M059J (cell line): ENCODE results near the gene KLC1. TPM values are rescaled to one million over a fixed set of nuclear protein-coding genes. Genes with fewer than 3 reads are reported as not detected.

Experiments used
- DNase-seq: peaks from one replicate; pipeline ENCODE4 v3.0.0-alpha.2; 2012; ENCODE audit warnings: low read depth
- total RNA-seq: library from RNA; depleted of rRNA; stranded (reverse); fragments of >200 nt; shearing (Covaris generic); gene quantifications from 2 replicates; pipeline ENCODE4 v1.2.3, GENCODE V29; 2014

Gene KLC1
- total RNA-seq, 1 experiment from 2014 or later = 101 TPM

GRCh38 chr14:103719751-103720150 lies 90.7 kb downstream of the KLC1 start:
- no peak for DNase-seq

GRCh38 chr14:103721334-103722120 lies 92.5 kb downstream of the KLC1 start:
- peak; percentile 62 for DNase-seq

- DNase-seq = no peak
Measured at GRCh38 chr14:103723748-103724081, 94.7 kb downstream of the KLC1 start.

- DNase-seq = no peak
Measured at GRCh38 chr14:103724116-103724515, 95.1 kb downstream of the KLC1 start.

GRCh38 chr14:103725001-103725682 lies 96.1 kb downstream of the KLC1 start:
- no peak for DNase-seq

- DNase-seq = no peak
Measured at GRCh38 chr14:103725739-103726395, 96.9 kb downstream of the KLC1 start.

GRCh38 chr14:103726474-103726873 lies 97.5 kb downstream of the KLC1 start:
- no peak for DNase-seq

GRCh38 chr14:103727313-103727980 lies 98.4 kb downstream of the KLC1 start:
- no peak for DNase-seq

- DNase-seq = no peak
Measured at GRCh38 chr14:103728141-103728540, 99.1 kb downstream of the KLC1 start.

GRCh38 chr14:103728721-103729120 lies 99.7 kb downstream of the KLC1 start:
- no peak for DNase-seq

GRCh38 chr14:103729496-103730448 lies 100.8 kb downstream of the KLC1 start:
- DNase-seq = no peak

- DNase-seq = no peak
Measured at GRCh38 chr14:103730490-103731035, 101.6 kb downstream of the KLC1 start.

- DNase-seq = no peak
Measured at GRCh38 chr14:103731481-103731880, 102.5 kb downstream of the KLC1 start.

GRCh38 chr14:103731916-103732867 lies 103.2 kb downstream of the KLC1 start:
- no peak for DNase-seq

GRCh38 chr14:103732868-103733620 lies 104.0 kb downstream of the KLC1 start:
- no peak for DNase-seq

GRCh38 chr14:103733651-103734050 lies 104.6 kb downstream of the KLC1 start:
- peak; percentile 41 for DNase-seq

GRCh38 chr14:103734081-103734888 lies 105.3 kb downstream of the KLC1 start:
- no peak for DNase-seq

GRCh38 chr14:103735022-103735421 lies 106.0 kb downstream of the KLC1 start:
- DNase-seq = no peak
